Fibroblast of lung (primary cell): ENCODE results near the gene SENP8. TPM values are rescaled to one million over a fixed set of nuclear protein-coding genes. Genes with fewer than 3 reads are reported as not detected.
"Not testable (repeated sequence)": the region's sequence is repeated elsewhere in the genome, so short reads cannot be mapped to it uniquely, and the experiment has no call there.

Experiments
- DNase-seq, 2 donors: peaks; one replicate each; pipeline versions ENCODE4 v3.0.0 to v3.0.0-alpha.2; 2010; ENCODE audit warnings: low read depth in 2 of 2
- H2AFZ ChIP-seq: 2 replicates; pipeline ENCODE4 v1.5.1; 2012; ENCODE audit warnings: low read length, control low read depth, inconsistent platforms
- H3K27ac ChIP-seq: 2 replicates; pipeline ENCODE4 v1.5.1; 2011; ENCODE audit warnings: low read length, control low read depth; ENCODE audit not compliant: insufficient read depth
- H3K27me3 ChIP-seq: 2 replicates; pipeline ENCODE4 v1.5.1; 2011; ENCODE audit warnings: mild to moderate bottlenecking, low read length; ENCODE audit not compliant: control insufficient read depth, insufficient read depth
- H3K36me3 ChIP-seq: 2 replicates; pipeline ENCODE4 v1.5.1; 2011; ENCODE audit warnings: low read length; ENCODE audit not compliant: control insufficient read depth, insufficient read depth
- H3K4me1 ChIP-seq: 2 replicates; pipeline ENCODE4 v1.5.1; 2011; ENCODE audit warnings: low read length; ENCODE audit not compliant: control insufficient read depth, insufficient read depth; ENCODE audit errors: extremely low read depth
- H3K4me2 ChIP-seq: 2 replicates; pipeline ENCODE4 v1.5.1; 2011; ENCODE audit warnings: low read length, control low read depth; ENCODE audit not compliant: insufficient read depth; ENCODE audit errors: extremely low read depth
- H3K4me3 ChIP-seq, 4 experiments: fragments of 200-600 bp in 1 of 4; sonication (generic) in 1 of 4; replicated peaks in 1 of 4; 2 replicates each; pipeline ENCODE4 v1.5.1; 2011 to 2016; ENCODE audit warnings: low read length in 4 of 4, low read depth in 3 of 4, mild to moderate bottlenecking in 3 of 4, control low read depth in 2 of 4, inconsistent platforms in 1 of 4, mixed read lengths in 1 of 4; ENCODE audit not compliant: insufficient read depth in 1 of 4; ENCODE audit errors: control extremely low read depth in 1 of 4
- H3K79me2 ChIP-seq: 2 replicates; pipeline ENCODE4 v1.5.1; 2012; ENCODE audit warnings: mild to moderate bottlenecking, low read length, inconsistent platforms; ENCODE audit not compliant: control insufficient read depth, insufficient read depth
- H3K9ac ChIP-seq: 2 replicates; pipeline ENCODE4 v1.5.1; 2011; ENCODE audit warnings: mild to moderate bottlenecking, low read length, control low read depth; ENCODE audit not compliant: insufficient read depth
- H3K9me3 ChIP-seq: 2 replicates; pipeline ENCODE4 v1.5.1; 2012; ENCODE audit warnings: low read depth, low read length; ENCODE audit not compliant: control insufficient read depth, insufficient read depth
- H4K20me1 ChIP-seq: 2 replicates; pipeline ENCODE4 v1.5.1; 2011; ENCODE audit warnings: low read length; ENCODE audit not compliant: control insufficient read depth, insufficient read depth; ENCODE audit errors: extremely low read depth
- CTCF ChIP-seq, 2 donors: IDR thresholded peaks in 1 of 2; conservative IDR thresholded peaks in 1 of 2; 1 replicate in 1 of 2; 2 replicates in 1 of 2; pipeline ENCODE4 v1.5.1; 2011 to 2012; ENCODE audit warnings: low read length in 2 of 2, control low read depth in 1 of 2, inconsistent platforms in 1 of 2, low read depth in 1 of 2, mild to moderate bottlenecking in 1 of 2
- EZH2 ChIP-seq: IDR thresholded peaks from 2 replicates; pipeline ENCODE4 v1.5.1; 2012; ENCODE audit warnings: low read length, control low read depth, mild to moderate bottlenecking; ENCODE audit errors: missing control alignments
- polyA plus RNA-seq, 2 donors: library from polyadenylated mRNA; depleted of rRNA in 1 of 2; stranded (reverse) in 1 of 2; unstranded in 1 of 2; fragments of >200 nt; gene quantifications; 2 replicates each; pipeline ENCODE4 v1.2.1, GENCODE V29; 2011 to 2012; ENCODE audit warnings: missing spikeins in 1 of 2
- total RNA-seq: library from RNA; depleted of rRNA; stranded (reverse); fragments of >200 nt; gene quantifications from 2 replicates; pipeline ENCODE4 v1.2.1, GENCODE V29; 2014

The SENP8 gene
- total and polyA plus RNA-seq, 2 donors (not counting 1 experiment from before 2014, with no cell fraction given): 3.0 to 3.5 TPM

- Histone ChIP-seq H4K20me1 (no peaks in the 10 kb centered on the region), H3K9me3 (no peaks in the 10 kb centered on the region), H3K27me3 (no peaks in the 10 kb centered on the region), H3K79me2 (peaks cover 2% of the 10 kb centered on the region), H3K27ac (no peak overlapping the region), H3K36me3 (no peaks in the 10 kb centered on the region), H3K4me2 (no peak overlapping the region), H3K4me1 (no peaks in the 10 kb centered on the region), H2AFZ (no peak overlapping the region), H3K9ac (no peak overlapping the region), H3K4me3 (no peak overlapping the region)
- TF ChIP-seq EZH2 (no peak), CTCF (conservative IDR thresholded peaks at IDR 0.05 in 1 of 2, IDR thresholded peaks at IDR 0.05 in 1 of 2; ENCODE audit: low read depth in 1 of 2, low read length in 2 of 2) (no peak)
- DNase-seq: no peak
Measured at GRCh38 chr15:72099155-72099554, 19.0 kb upstream of the SENP8 start.

- H4K20me1 ChIP-seq, H3K9ac ChIP-seq, H3K36me3 ChIP-seq, H3K79me2 ChIP-seq, H3K4me3 ChIP-seq, H3K27ac ChIP-seq, DNase-seq, H3K27me3 ChIP-seq, H2AFZ ChIP-seq, H3K9me3 ChIP-seq, H3K4me2 ChIP-seq, H3K4me1 ChIP-seq: not testable (repeated sequence)
Measured at GRCh38 chr15:72100551-72100950, 17.7 kb upstream of the SENP8 start.

- no peaks in the 10 kb centered on the region for H3K27me3 ChIP-seq
- no peak overlapping the region for H3K27ac ChIP-seq
- H3K4me1 ChIP-seq: no peaks in the 10 kb centered on the region
- no peak overlapping the region for H3K4me2 ChIP-seq
- no peaks in the 10 kb centered on the region for H3K36me3 ChIP-seq
- peaks cover 8% of the 10 kb centered on the region for H3K79me2 ChIP-seq
- TF ChIP-seq CTCF (conservative IDR thresholded peaks at IDR 0.05 in 1 of 2, IDR thresholded peaks at IDR 0.05 in 1 of 2; ENCODE audit: low read depth in 1 of 2, low read length in 2 of 2) (no peak), EZH2 (no peak)
- no peak overlapping the region for H2AFZ ChIP-seq
- no peak for DNase-seq
- H4K20me1 ChIP-seq: no peaks in the 10 kb centered on the region
- no peak overlapping the region for H3K4me3 ChIP-seq
- H3K9me3 ChIP-seq: no peaks in the 10 kb centered on the region
- H3K9ac ChIP-seq: no peak overlapping the region
Measured at GRCh38 chr15:72105111-72105510, 13.1 kb upstream of the SENP8 start.
